ENCODE results near the gene BNC2.

The BNC2 gene

DNA sequence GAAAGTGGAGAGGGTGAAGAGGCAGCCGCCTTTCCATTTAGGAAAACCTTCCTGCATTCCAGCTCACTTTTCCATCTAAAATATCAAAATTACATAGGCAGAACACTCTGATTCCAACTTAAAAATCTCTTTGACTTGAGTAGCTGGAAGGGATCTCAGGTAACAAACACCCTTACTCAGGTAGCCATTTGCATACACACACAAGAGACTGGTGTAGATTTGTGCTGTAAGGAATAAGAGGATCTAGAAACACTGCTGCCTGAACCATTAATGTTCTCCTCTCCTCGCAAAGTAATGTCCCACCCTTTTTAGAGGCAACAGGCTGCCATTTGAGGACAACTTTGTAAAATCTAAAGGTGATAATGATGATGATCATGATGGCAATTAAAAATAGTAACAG lies 53.5 kb downstream of the BNC2 start:
- no peak for DNase-seq (ENCODE audit: low read depth in 2 of 2)
- TF ChIP-seq, protein P1, sequence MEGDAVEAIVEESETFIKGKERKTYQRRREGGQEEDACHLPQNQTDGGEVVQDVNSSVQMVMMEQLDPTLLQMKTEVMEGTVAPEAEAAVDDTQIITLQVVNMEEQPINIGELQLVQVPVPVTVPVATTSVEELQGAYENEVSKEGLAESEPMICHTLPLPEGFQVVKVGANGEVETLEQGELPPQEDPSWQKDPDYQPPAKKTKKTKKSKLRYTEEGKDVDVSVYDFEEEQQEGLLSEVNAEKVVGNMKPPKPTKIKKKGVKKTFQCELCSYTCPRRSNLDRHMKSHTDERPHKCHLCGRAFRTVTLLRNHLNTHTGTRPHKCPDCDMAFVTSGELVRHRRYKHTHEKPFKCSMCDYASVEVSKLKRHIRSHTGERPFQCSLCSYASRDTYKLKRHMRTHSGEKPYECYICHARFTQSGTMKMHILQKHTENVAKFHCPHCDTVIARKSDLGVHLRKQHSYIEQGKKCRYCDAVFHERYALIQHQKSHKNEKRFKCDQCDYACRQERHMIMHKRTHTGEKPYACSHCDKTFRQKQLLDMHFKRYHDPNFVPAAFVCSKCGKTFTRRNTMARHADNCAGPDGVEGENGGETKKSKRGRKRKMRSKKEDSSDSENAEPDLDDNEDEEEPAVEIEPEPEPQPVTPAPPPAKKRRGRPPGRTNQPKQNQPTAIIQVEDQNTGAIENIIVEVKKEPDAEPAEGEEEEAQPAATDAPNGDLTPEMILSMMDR (IDR thresholded peaks at IDR 0.05; ENCODE audit: low read depth, low read length), result no peak
- no peak overlapping the region for H3K4me3 ChIP-seq (replicated peaks in 1 of 2; ENCODE audit: low read depth in 2 of 2, low read length in 2 of 2)

DNA sequence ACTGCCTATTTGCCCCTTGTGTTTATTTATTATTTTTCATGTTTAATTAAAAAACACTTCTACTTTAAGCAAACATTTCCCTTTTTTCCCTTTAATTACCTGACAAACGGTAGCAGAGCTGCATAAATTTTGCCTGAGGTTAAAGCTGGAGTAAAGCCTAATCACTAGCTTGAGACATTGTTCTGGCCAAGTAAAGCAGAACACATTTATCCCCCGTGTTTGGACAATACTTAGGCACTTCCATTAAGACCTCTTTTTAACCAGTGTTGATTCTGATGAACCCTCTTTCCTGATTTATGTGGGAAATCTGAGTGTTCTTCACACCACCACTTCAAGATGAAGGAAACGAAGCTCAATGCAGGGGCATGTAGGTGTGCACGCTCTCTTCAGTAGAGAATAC lies 54.5 kb downstream of the BNC2 start:
- no peak for DNase-seq (ENCODE audit: low read depth in 2 of 2)
- TF ChIP-seq, protein P1 (IDR thresholded peaks at IDR 0.05; ENCODE audit: low read depth, low read length), result no peak
- no peak overlapping the region for H3K4me3 ChIP-seq (replicated peaks in 1 of 2; ENCODE audit: low read depth in 2 of 2, low read length in 2 of 2)

DNA sequence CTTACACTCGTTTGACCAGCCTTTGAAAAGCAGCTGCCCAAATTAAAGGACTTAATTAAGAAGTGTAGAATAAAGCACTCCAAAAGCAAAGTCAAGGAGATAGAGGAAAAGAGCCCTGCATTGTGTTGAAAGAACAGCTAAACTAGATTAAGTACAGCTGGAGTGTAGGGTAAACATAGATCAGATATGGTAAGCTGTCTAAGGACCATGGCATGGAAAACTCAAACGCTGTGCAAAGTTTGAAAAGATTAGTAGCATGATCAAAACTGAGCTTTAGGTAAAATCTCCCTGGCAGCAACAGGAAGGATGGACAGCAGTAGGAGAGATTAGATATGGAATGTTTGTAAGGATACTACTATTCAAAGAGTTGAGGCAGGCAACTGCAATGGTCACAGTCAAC lies 55.4 kb downstream of the BNC2 start:
- TF ChIP-seq, protein P1 (IDR thresholded peaks at IDR 0.05; ENCODE audit: low read depth, low read length), result no peak
- no peak for DNase-seq (ENCODE audit: low read depth in 2 of 2)
- no peak overlapping the region for H3K4me3 ChIP-seq (replicated peaks in 1 of 2; ENCODE audit: low read depth in 2 of 2, low read length in 2 of 2)

DNA sequence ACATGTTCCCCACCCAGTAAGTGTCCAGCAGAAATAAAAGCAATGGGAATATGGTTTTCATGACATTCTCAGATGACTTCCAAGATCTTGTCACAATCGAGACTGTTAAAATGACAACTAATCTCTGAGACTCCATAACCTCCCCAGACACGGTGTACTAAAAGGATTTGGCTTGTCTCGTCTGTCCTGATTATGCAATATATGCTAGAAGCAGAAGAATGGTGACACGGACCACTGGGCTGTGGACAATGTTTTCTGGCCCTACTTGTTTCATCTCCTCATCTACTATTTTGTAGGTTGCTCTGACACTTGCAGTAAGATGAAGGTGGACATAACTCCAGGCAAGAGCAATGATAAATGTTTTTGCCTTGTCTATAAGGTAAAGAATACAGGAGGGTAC lies 56.6 kb downstream of the BNC2 start:
- DNase-seq (ENCODE audit: low read depth in 2 of 2), result no peak
- no peak overlapping the region for H3K4me3 ChIP-seq (replicated peaks in 1 of 2; ENCODE audit: low read depth in 2 of 2, low read length in 2 of 2)
- TF ChIP-seq, protein P1 (IDR thresholded peaks at IDR 0.05; ENCODE audit: low read depth, low read length), result no peak

DNA sequence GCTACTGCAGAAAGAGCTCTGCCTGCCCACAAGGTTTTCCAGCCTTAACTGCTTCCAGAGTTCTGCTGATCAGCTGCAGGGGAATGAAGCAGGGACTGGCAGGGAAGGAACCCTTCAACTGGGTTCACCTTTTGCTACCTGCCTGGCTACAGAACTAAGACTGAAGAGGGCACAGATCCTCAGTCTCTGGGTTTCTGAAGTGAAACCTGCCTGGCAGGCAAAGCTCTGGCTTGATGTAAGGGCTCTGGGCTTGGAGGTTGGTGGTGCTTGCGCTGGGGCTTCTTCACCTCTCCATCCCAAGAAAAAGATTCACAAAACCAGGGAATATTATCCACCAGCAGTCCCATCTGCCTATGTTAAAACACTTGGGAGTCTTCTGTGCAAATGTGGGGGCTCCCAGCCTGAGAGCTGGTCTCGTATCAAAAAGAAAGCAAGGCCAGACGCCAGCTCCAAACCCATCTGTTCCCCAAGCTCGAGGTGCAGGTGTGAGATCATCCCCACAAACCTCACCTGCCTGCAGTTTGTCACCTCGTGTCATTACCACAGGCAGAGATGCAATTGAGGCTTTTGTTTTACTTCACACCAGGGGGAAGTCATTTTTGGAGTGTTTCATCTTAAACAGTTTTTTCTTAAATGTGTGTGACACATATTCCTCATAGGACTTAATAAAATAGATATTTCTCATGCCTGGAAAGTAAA lies 58.3 kb downstream of the BNC2 start:
- no peak for DNase-seq (ENCODE audit: low read depth in 2 of 2)
- H3K4me3 ChIP-seq (replicated peaks in 1 of 2; ENCODE audit: low read depth in 2 of 2, low read length in 2 of 2), result no peak overlapping the region
- TF ChIP-seq, protein P1 (IDR thresholded peaks at IDR 0.05; ENCODE audit: low read depth, low read length), result no peak

DNA sequence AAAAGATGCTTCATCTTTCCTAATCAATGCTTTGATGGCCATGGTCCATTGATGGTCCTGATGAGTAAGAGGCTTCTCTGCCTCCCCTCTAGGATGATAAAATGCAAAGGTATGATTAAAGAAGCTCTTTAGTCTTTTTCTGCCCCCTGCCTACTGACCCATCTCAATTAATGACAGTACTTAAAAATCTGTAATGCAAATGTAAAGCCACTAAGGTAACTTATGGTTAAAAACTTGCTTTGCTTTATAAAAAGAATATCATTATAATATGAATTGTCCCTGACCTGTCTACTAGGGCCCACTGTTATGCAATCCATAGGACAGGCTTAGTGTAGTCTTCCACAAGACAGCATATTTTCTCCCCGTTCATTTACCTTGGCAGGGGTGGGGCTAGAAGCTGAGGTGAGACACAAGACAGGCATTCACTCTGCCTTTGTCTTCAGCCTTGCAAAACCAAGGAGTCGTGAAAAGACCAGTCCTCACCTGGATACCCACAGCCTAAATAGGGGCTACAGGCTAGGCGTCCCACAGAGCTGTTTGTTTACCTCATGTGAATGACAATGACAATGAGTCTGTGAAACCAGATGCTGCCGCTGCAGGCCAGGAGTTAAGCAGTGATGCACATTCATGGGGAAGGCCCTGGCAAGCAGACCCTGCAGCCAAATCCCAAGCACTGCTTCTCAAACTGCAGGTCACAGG lies 60.4 kb downstream of the BNC2 start:
- DNase-seq (ENCODE audit: low read depth in 2 of 2), result no peak
- no peak overlapping the region for H3K4me3 ChIP-seq (replicated peaks in 1 of 2; ENCODE audit: low read depth in 2 of 2, low read length in 2 of 2)
- TF ChIP-seq, protein P1 (IDR thresholded peaks at IDR 0.05; ENCODE audit: low read depth, low read length), result no peak
